IPS-15b (cell line): ENCODE measurements around the gene LIPG.
"Not testable (repeated sequence)": the region's sequence is repeated elsewhere in the genome, so short reads cannot be mapped to it uniquely, and the experiment has no call there.

ENCODE experiments used
- H3K27me3 ChIP-seq: one replicate; pipeline ENCODE4 v1.6.1; 2013; ENCODE audit warnings: low read length; ENCODE audit not compliant: control insufficient read depth, insufficient read depth
- H3K36me3 ChIP-seq: one replicate; pipeline ENCODE4 v1.6.1; 2013; ENCODE audit warnings: low read length; ENCODE audit not compliant: control insufficient read depth, insufficient read depth
- H3K4me1 ChIP-seq: one replicate; pipeline ENCODE4 v1.6.1; 2013; ENCODE audit warnings: mild to moderate bottlenecking, low read length; ENCODE audit not compliant: control insufficient read depth, insufficient read depth
- H3K4me3 ChIP-seq: one replicate; pipeline ENCODE4 v1.5.1; 2013; ENCODE audit warnings: low read depth, low read length
- H3K9ac ChIP-seq: one replicate; pipeline ENCODE4 v1.6.1; 2013; ENCODE audit warnings: low read depth, mild to moderate bottlenecking, low read length
- H3K9me3 ChIP-seq: one replicate; pipeline ENCODE4 v1.6.1; 2013; ENCODE audit warnings: mild to moderate bottlenecking, low read length; ENCODE audit not compliant: control insufficient read depth, insufficient read depth

The LIPG gene

DNA sequence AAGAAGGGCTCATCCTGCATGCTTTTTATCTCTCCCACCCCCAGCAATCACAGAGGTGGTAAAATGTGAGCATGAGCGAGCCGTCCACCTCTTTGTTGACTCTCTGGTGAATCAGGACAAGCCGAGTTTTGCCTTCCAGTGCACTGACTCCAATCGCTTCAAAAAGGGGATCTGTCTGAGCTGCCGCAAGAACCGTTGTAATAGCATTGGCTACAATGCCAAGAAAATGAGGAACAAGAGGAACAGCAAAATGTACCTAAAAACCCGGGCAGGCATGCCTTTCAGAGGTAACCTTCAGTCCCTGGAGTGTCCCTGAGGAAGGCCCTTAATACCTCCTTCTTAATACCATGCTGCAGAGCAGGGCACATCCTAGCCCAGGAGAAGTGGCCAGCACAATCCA lies 19.5 kb downstream of the LIPG start:
- H3K9me3 ChIP-seq, result no peaks in the 10 kb centered on the region
- H3K36me3 ChIP-seq, result no peaks in the 10 kb centered on the region

DNA sequence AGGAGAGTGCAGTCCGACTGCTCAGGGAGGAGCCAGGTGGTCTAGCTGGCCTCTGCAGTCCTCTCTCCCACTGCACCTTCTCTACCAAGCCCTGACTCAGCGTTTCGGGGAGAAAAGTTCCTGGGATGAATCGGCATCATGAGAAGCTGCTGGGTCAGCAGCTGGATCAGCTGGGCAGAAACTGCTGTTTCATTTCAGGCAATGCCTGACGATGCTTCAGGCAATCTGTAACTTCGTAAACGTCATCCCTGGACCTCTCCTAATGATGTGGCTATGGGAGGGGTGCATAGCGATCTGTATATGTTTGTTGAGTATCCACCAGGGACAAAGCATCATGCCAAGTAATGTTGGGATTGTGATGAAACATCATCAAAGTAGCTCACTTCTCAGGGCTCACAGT lies 20.7 kb downstream of the LIPG start:
- Histone ChIP-seq H3K4me3 (no peak overlapping the region), H3K9ac (no peak overlapping the region), H3K36me3 (no peaks in the 10 kb centered on the region), H3K27me3 (no peaks in the 10 kb centered on the region), H3K4me1 (no peaks in the 10 kb centered on the region), H3K9me3 (no peaks in the 10 kb centered on the region)

More for the DNA sequence above, 19.5 kb downstream of the LIPG start:
- Histone ChIP-seq H3K4me1 (no peaks in the 10 kb centered on the region), H3K4me3 (no peak overlapping the region), H3K9ac (no peak overlapping the region), H3K27me3 (no peaks in the 10 kb centered on the region)

DNA sequence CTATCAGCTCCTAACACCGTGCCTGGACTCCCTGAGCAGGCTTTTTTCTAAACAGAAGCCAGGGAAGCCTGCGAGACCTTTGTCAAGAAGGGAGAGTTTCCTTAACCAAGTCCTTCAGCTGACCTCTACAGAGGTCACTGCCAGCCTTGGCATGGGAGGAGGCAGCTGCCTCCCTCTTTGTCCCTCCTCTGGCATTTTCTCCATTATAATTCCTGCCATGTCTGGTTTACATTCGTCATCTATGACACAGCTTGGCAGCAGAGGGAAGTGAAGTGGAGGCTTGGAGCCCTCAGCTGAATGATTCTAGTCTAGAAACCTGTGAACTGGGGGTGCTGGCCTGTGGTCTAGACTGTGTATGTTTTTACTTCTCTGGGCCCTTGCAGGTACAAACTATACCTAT lies 22.5 kb downstream of the LIPG start:
- peaks cover 5% of the 10 kb centered on the region for H3K36me3 ChIP-seq
- no peaks in the 10 kb centered on the region for H3K9me3 ChIP-seq
- no peaks in the 10 kb centered on the region for H3K27me3 ChIP-seq
- H3K9ac ChIP-seq, result no peak overlapping the region
- H3K4me1 ChIP-seq, result no peaks in the 10 kb centered on the region
- no peak overlapping the region for H3K4me3 ChIP-seq

DNA sequence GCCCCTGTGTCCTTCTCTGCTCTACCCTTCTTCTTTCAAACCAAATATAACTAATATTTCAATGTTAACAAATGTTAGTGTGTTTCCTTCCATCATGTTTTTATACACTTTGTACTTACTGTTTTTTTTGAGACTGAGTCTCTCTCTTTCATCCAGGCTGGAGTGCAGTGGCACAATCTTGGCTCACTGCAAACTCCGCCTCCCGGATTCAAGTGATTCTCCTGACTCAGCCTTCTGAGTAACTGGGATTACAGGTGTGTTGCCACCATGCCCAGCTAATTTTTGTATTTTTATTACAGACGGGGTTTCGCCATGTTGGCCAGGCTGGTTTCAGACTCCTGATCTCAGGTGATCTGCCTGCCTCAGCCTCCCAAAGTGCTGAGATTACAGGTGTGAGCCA lies 23.1 kb downstream of the LIPG start:
- not testable (repeated sequence) for H3K27me3 ChIP-seq, H3K4me1 ChIP-seq, H3K4me3 ChIP-seq, H3K36me3 ChIP-seq, H3K9ac ChIP-seq, H3K9me3 ChIP-seq

DNA sequence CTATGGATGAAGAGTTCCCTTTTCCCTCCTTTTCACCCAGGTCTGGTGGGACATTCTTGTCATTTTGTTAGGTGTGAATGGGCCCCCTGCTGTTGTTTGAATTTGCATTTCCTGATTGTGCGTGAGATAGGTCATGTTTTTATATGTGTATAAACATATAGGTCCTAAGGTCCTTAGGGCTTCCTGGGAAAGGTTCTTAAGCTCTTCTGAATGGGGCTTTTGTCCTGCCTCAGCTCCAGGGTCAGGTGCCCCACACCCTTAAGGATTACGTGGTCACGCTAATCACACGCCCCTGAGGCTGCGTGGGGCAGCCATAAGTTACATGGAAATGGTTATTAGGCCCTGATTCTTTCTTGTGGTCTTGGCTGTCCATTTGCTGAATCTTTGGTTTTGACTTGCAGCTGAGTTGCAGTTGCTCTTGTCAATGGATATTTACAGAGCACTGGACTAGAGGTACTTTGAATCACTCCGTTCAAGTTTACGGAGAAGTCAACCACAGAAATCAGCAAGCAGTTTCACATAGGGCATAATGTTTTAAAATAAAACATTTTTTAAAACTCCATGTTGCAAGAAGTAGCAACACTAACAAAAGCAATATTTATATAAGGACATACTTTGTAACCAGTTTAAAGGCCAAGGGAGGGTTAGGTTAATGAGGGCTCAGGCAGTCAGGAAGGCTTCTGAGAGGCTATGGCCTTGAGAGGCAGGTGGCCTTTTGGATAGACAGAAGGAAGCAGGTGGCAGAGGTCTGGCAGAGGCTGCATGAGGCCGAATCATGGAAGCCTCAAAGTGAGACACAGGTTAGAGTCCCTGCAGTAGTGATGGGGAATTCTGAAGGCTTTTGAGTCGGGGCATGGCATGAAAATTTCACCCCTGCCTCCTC lies 24.2 kb downstream of the LIPG start:
- peaks cover 5% of the 10 kb centered on the region for H3K36me3 ChIP-seq
- H3K9ac ChIP-seq, result no peak overlapping the region
- no peaks in the 10 kb centered on the region for H3K27me3 ChIP-seq
- H3K9me3 ChIP-seq, result no peaks in the 10 kb centered on the region
- H3K4me1 ChIP-seq, result no peaks in the 10 kb centered on the region
- no peak overlapping the region for H3K4me3 ChIP-seq

DNA sequence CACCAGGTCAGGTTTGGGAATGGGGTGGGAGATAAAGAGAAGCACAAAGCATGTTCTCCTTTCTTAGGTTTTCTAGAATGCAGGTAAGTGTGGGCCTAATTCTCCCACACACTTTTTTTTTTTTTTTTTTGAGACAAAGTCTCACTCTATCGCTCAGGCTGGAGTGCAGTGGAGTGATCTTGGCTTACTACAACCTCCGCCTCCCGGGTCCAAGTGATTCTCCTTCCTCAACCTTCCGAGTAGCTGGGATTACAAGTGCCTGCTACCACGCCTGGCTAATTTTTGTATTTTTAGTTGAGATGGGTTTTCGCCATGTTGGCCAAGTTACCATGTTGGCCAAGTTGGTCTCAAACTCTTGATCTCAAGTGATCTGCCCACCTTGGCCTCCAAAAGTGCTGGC lies 26.3 kb downstream of the LIPG start:
- Histone ChIP-seq H3K4me1 (no peaks in the 10 kb centered on the region), H3K36me3 (peaks cover 5% of the 10 kb centered on the region), H3K9ac (no peak overlapping the region), H3K9me3 (no peaks in the 10 kb centered on the region), H3K4me3 (no peak overlapping the region), H3K27me3 (no peaks in the 10 kb centered on the region)

DNA sequence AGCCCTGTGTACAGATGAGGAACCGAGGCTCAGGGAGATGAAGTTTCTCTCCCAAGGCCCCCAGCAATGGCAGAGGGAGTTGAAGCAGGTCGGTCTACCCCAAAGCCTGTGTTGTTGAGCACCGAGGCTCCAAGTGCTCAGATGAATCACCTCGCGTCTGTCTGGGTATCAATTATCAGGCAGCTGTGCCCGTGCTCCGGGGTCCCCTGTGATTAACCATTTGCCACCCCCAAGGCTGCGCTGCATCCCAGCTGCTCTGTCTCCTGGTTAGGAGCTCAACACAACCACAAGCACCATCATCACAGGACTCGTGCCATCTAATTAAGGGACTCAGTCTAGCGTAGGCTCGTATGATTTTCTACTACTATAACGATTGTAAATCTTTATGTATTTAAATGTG lies 27.1 kb downstream of the LIPG start:
- H3K36me3 ChIP-seq, result peaks cover 5% of the 10 kb centered on the region
- H3K4me1 ChIP-seq, result no peaks in the 10 kb centered on the region
- H3K9me3 ChIP-seq, result no peaks in the 10 kb centered on the region
- H3K9ac ChIP-seq, result no peak overlapping the region
- H3K27me3 ChIP-seq, result no peaks in the 10 kb centered on the region
- no peak overlapping the region for H3K4me3 ChIP-seq

DNA sequence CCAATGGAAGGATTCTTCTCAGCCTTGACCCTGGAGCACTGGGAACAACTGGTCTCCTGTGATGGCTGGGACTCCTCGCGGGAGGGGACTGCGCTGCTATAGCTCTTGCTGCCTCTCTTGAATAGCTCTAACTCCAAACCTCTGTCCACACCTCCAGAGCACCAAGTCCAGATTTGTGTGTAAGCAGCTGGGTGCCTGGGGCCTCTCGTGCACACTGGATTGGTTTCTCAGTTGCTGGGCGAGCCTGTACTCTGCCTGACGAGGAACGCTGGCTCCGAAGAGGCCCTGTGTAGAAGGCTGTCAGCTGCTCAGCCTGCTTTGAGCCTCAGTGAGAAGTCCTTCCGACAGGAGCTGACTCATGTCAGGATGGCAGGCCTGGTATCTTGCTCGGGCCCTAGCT lies 28.8 kb downstream of the LIPG start:
- Histone ChIP-seq H3K4me3 (no peak overlapping the region), H3K27me3 (no peaks in the 10 kb centered on the region), H3K9me3 (no peaks in the 10 kb centered on the region), H3K36me3 (peaks cover 5% of the 10 kb centered on the region), H3K4me1 (no peaks in the 10 kb centered on the region), H3K9ac (no peak overlapping the region)

DNA sequence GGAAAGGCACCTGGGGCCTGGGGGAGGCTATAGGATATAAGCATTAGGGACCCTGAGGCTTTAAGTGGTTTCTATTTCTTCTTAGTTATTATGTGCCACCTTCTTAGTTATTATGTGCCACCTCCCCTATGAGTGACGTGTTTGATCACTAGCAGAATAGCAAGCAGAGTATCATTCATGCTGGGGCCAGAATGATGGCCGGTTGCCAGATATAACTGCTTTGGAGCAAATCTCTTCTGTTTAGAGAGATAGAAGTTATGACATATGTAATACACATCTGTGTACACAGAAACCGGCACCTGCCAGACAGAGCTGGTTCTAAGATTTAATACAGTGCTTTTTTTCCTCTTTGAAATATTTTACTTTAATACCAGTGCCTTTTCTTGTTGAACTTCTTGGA lies 29.4 kb downstream of the LIPG start:
- no peaks in the 10 kb centered on the region for H3K9me3 ChIP-seq
- H3K36me3 ChIP-seq, result peaks cover 5% of the 10 kb centered on the region
- H3K9ac ChIP-seq, result no peak overlapping the region
- no peaks in the 10 kb centered on the region for H3K27me3 ChIP-seq
- H3K4me3 ChIP-seq, result no peak overlapping the region
- no peaks in the 10 kb centered on the region for H3K4me1 ChIP-seq

DNA sequence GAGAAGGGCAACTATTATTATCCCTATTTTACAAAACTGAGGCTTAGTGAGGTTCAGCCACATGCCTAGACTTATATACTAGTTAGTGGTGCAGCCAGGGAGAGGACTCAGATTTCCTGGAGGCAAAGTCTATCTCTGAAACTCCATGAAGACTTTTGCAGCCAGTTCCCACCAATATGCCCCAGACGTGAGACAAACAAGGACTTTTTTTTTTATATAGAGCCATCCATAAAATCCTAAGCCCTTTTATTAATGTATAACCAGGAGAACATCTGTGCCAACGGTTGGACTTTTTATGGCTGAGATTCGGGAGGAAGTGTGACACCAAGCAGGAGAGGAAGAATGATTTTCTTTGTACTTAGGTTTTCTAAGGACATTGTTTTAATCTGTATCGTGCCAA lies 29.9 kb downstream of the LIPG start:
- no peak overlapping the region for H3K9ac ChIP-seq

DNA sequence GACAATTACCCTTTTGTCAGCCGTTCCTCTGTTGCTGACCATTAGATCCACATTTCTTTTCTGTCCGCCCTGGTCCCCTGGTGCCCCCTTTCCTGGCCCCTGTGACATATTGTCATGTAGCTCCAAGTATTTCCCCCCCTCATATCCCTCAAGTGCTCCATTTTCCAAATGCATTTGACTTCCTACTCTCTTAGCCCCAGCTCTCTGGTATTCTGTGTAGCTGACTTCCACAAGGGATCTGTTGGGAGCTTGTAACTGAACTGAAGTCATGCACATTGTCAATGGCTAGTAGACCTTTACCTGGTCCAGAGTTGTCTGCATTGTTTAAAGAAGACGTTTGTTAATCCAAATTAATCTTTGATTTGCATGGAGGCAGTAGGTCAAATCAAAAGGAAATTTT lies 34.8 kb downstream of the LIPG start:
- no peaks in the 10 kb centered on the region for H3K27me3 ChIP-seq
- no peak overlapping the region for H3K9ac ChIP-seq
- no peaks in the 10 kb centered on the region for H3K4me1 ChIP-seq
- no peaks in the 10 kb centered on the region for H3K9me3 ChIP-seq
- no peak overlapping the region for H3K4me3 ChIP-seq
- H3K36me3 ChIP-seq, result no peaks in the 10 kb centered on the region

More for the DNA sequence above, 29.9 kb downstream of the LIPG start:
- H3K4me1 ChIP-seq, result no peaks in the 10 kb centered on the region
- peaks cover 5% of the 10 kb centered on the region for H3K36me3 ChIP-seq
- no peak overlapping the region for H3K4me3 ChIP-seq
- no peaks in the 10 kb centered on the region for H3K9me3 ChIP-seq
- H3K27me3 ChIP-seq, result no peaks in the 10 kb centered on the region

DNA sequence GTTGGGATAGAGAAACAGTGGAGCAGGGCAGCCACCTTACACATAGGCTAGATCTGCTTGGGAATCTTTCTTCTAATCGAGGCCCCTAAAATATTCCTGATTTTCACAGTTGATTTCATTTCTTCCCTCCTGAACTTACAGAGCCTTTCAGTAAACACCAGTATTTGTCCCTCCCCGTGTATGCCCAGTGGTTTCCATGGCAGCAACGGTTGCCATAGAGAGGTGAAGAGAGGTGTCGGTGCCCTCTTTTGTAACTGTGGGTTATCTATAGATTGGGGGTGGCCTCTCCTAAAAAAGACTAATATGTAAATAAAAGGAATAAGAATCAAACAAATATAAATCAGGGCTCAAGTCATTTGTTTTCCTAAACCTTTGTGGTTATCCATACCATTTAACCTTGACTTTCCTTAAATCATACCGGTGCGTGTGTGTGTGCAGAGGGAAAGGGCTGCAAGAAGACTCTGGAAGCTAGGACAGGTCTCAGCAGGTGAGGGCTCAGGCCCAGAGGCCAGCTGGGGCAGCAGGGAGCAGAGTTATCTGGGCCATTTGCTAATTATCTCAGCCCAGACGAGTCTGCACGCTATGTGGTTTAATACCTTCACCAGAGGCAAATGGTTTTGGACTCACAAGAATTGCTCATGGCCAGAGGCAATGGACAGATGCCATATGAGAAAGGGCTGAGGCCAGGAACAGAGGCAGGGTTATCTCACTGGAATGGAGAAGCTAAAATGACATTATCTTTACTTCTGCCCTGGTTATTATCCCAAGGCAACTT lies 35.5 kb downstream of the LIPG start:
- H3K36me3 ChIP-seq, result no peaks in the 10 kb centered on the region
- H3K27me3 ChIP-seq, result no peaks in the 10 kb centered on the region
- H3K4me1 ChIP-seq, result no peaks in the 10 kb centered on the region

More for the DNA sequence above, 35.5 kb downstream of the LIPG start:
- Histone ChIP-seq H3K9me3 (no peaks in the 10 kb centered on the region), H3K9ac (no peak overlapping the region), H3K4me3 (no peak overlapping the region)
